IgD-negative memory B cell (primary cell): ENCODE results near the gene OR4K14. TPM values are rescaled to one million over a fixed set of nuclear protein-coding genes. Genes with fewer than 3 reads are reported as not detected.
"Not testable (repeated sequence)": the region's sequence is repeated elsewhere in the genome, so short reads cannot be mapped to it uniquely, and the experiment has no call there.

Experiments
- H3K27ac Mint-ChIP-seq, 3 donors: one replicate each; pipeline ENCODE4 v1.8.0; 2020 to 2022; ENCODE audit warnings: mild to moderate bottlenecking in 3 of 3, mixed read lengths in 3 of 3, moderate library complexity in 1 of 3
- H3K27me3 Mint-ChIP-seq: one replicate; pipeline ENCODE4 v1.8.0; 2021; ENCODE audit warnings: mixed read lengths
- H3K36me3 Mint-ChIP-seq: one replicate; pipeline ENCODE4 v1.8.0; 2020; ENCODE audit warnings: mild to moderate bottlenecking, mixed read lengths
- H3K4me1 Mint-ChIP-seq, 3 donors: one replicate each; pipeline ENCODE4 v1.8.0; 2020 to 2022; ENCODE audit warnings: mixed read lengths in 3 of 3, mild to moderate bottlenecking in 1 of 3
- H3K4me3 Mint-ChIP-seq, 4 donors: one replicate each; pipeline ENCODE4 v1.8.0; 2020 to 2022; ENCODE audit warnings: mild to moderate bottlenecking in 4 of 4, mixed read lengths in 4 of 4, moderate library complexity in 3 of 4
- H3K9me3 Mint-ChIP-seq, 3 donors: one replicate each; pipeline ENCODE4 v1.8.0; 2020 to 2021; ENCODE audit warnings: mixed read lengths in 3 of 3, mild to moderate bottlenecking in 1 of 3
- polyA plus RNA-seq: library from polyadenylated mRNA; unstranded; fragments of 300-500 nt; fragmentation: Illumina TruSeq; gene quantifications from one replicate; pipeline ENCODE4 v1.2.3, GENCODE V29; 2021

The OR4K14 gene, protein sequence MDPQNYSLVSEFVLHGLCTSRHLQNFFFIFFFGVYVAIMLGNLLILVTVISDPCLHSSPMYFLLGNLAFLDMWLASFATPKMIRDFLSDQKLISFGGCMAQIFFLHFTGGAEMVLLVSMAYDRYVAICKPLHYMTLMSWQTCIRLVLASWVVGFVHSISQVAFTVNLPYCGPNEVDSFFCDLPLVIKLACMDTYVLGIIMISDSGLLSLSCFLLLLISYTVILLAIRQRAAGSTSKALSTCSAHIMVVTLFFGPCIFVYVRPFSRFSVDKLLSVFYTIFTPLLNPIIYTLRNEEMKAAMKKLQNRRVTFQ
- polyA plus RNA-seq, result not detected

GRCh38 chr14:20019257-20019865, at the start of gene OR4K14:
Gene OR4K14 (minus strand): TSS chr14:20019307. CDS start chr14:20015193, 4,114 bp downstream.
- no peaks in the 10 kb centered on the region for H3K27me3 Mint-ChIP-seq
- no peaks in the 10 kb centered on the region for H3K4me1 Mint-ChIP-seq
- no peak within 1 kb of the TSS for H3K27ac Mint-ChIP-seq
- H3K4me3 Mint-ChIP-seq, result no peak within 1 kb of the TSS
- H3K36me3 Mint-ChIP-seq, result no peaks in the 10 kb centered on the region
- peaks cover 0 to 4% (median 2%) of the 10 kb centered on the region in 3 donors for H3K9me3 Mint-ChIP-seq

GRCh38 chr14:20059745-20060144, 40.6 kb upstream of the OR4K14 start, which contains the start of gene OR4L1:
Gene OR4L1 (plus strand): TSS chr14:20060045. CDS start chr14:20060045, 0 bp downstream.
- Mint-ChIP-seq H3K27ac (no peak within 1 kb of the TSS), H3K4me3 (no peak within 1 kb of the TSS), H3K9me3 (peaks cover 0 to 4% (median 0%) of the 10 kb centered on the region in 3 donors), H3K27me3 (no peaks in the 10 kb centered on the region), H3K4me1 (peaks cover 0 to 2% (median 0%) of the 10 kb centered on the region in 3 donors), H3K36me3 (no peaks in the 10 kb centered on the region)

- Mint-ChIP-seq H3K4me3 (no peak overlapping the region), H3K27me3 (peaks cover 4% of the 10 kb centered on the region), H3K36me3 (no peaks in the 10 kb centered on the region), H3K9me3 (peaks cover 0 to 2% (median 0%) of the 10 kb centered on the region in 3 donors), H3K27ac (no peak overlapping the region), H3K4me1 (no peaks in the 10 kb centered on the region)
Observed at GRCh38 chr14:20048202-20048601, 29.1 kb upstream of the OR4K14 start.

DNA sequence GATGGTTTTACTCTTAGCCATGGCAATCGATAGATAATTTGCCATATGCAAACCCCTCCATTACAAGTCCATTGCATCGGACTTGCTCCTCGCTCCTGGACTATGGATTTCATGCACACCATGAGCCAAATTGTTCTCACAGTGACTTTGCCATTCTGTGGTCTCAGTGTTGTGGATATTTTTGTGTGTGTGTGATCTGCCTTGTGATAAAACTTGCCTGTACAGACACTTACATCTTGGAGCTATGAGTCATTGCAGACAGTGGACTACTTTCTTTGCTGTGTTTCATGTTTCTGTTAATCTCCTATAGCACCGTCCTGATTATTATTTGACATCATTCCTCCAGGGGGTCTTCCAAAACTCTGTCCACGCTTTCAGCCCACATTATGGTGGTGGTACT, 25.1 kb upstream of the OR4K14 start:
- Mint-ChIP-seq H3K9me3 (peaks cover 0 to 3% (median 2%) of the 10 kb centered on the region in 3 donors), H3K4me1 (no peaks in the 10 kb centered on the region), H3K27ac (no peak overlapping the region), H3K4me3 (no peak overlapping the region), H3K27me3 (peaks cover 3% of the 10 kb centered on the region), H3K36me3 (no peaks in the 10 kb centered on the region)

GRCh38 chr14:20035938-20036337, 16.8 kb upstream of the OR4K14 start, which contains the start of gene OR4K13:
Gene OR4K13 (minus strand): TSS chr14:20036038. CDS start chr14:20034758, 1,280 bp downstream.
- H3K27ac Mint-ChIP-seq, result no peak within 1 kb of the TSS
- H3K4me1 Mint-ChIP-seq, result no peaks in the 10 kb centered on the region
- H3K4me3 Mint-ChIP-seq, result no peak within 1 kb of the TSS
- no peaks in the 10 kb centered on the region for H3K27me3 Mint-ChIP-seq
- H3K9me3 Mint-ChIP-seq, result peaks cover 0 to 6% (median 2%) of the 10 kb centered on the region in 3 donors
- H3K36me3 Mint-ChIP-seq, result no peaks in the 10 kb centered on the region

- peaks cover 0 to 6% (median 2%) of the 10 kb centered on the region in 3 donors for H3K9me3 Mint-ChIP-seq
- no peaks in the 10 kb centered on the region for H3K4me1 Mint-ChIP-seq
- no peaks in the 10 kb centered on the region for H3K27me3 Mint-ChIP-seq
- H3K27ac Mint-ChIP-seq, result no peak overlapping the region
- H3K4me3 Mint-ChIP-seq, result no peak overlapping the region
- H3K36me3 Mint-ChIP-seq, result no peaks in the 10 kb centered on the region
Observed at GRCh38 chr14:20035449-20035848, 16.3 kb upstream of the OR4K14 start.

DNA sequence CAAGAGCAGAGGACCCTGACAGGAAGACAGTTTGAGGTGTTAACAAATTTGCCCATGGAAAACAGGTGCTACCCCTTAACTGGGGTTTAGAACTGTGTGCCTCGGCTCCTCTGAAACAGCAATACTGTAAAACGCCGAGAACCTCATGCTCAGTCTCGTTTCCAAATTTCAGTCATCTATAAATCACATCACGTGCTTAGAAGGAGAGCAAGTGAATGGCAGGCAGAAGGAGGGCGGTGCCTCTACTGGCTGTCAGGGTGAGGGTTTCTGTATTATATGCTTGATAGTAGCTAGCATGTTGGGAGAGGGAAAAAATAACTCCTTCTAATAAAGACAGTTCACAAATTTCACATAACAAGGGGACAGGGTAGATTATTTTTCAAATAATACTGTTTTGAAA, 12.0 kb upstream of the OR4K14 start:
- Mint-ChIP-seq H3K36me3 (no peaks in the 10 kb centered on the region), H3K9me3 (peaks cover 2 to 5% (median 3%) of the 10 kb centered on the region in 3 donors), H3K4me3 (no peak overlapping the region), H3K27ac (no peak overlapping the region), H3K4me1 (no peaks in the 10 kb centered on the region), H3K27me3 (no peaks in the 10 kb centered on the region)

GRCh38 chr14:20008156-20008555, 11.0 kb downstream of the OR4K14 start:
- H3K4me1 Mint-ChIP-seq, result no peaks in the 10 kb centered on the region
- peaks cover 6 to 16% (median 7%) of the 10 kb centered on the region in 3 donors for H3K9me3 Mint-ChIP-seq
- no peak overlapping the region for H3K27ac Mint-ChIP-seq
- no peaks in the 10 kb centered on the region for H3K36me3 Mint-ChIP-seq
- peaks cover 3% of the 10 kb centered on the region for H3K27me3 Mint-ChIP-seq
- H3K4me3 Mint-ChIP-seq, result no peak overlapping the region

GRCh38 chr14:20002319-20002718, 16.8 kb downstream of the OR4K14 start:
- peaks cover 3% of the 10 kb centered on the region for H3K27me3 Mint-ChIP-seq
- no peaks in the 10 kb centered on the region for H3K4me1 Mint-ChIP-seq
- H3K27ac Mint-ChIP-seq, result no peak overlapping the region
- H3K4me3 Mint-ChIP-seq, result no peak overlapping the region
- H3K36me3 Mint-ChIP-seq, result no peaks in the 10 kb centered on the region
- H3K9me3 Mint-ChIP-seq, result peaks cover 0 to 4% (median 3%) of the 10 kb centered on the region in 3 donors

DNA sequence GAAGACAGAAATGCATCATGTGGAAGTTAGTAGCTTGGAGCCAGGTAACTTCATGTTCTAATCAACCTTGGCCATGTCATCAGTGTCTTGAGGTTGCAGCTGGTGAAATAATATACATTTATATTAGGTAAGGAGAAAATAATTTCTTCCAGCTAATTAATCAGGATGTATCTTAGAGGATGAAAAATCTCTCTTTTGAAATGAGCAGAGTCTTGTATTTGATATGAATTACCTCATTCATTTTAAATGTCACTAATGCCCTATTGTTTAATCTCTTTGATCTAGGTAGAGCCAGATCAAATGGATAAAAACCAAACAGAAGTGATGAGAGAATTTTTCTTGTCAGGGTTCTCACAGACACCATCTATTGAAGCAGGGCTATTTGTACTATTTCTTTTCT, 17.2 kb downstream of the OR4K14 start, which contains the start of gene OR4Q2:
Gene OR4Q2 (plus strand): TSS at position 301 of the 400 bp plus-strand sequence.
- peaks cover 0 to 4% (median 3%) of the 10 kb centered on the region in 3 donors for H3K9me3 Mint-ChIP-seq
- H3K4me3 Mint-ChIP-seq, result no peak within 1 kb of the TSS
- no peaks in the 10 kb centered on the region for H3K4me1 Mint-ChIP-seq
- no peaks in the 10 kb centered on the region for H3K36me3 Mint-ChIP-seq
- H3K27ac Mint-ChIP-seq, result no peak within 1 kb of the TSS
- peaks cover 3% of the 10 kb centered on the region for H3K27me3 Mint-ChIP-seq

- no peaks in the 10 kb centered on the region for H3K27me3 Mint-ChIP-seq
- no peaks in the 10 kb centered on the region for H3K36me3 Mint-ChIP-seq
- H3K27ac Mint-ChIP-seq, result no peak overlapping the region
- peaks cover 3 to 4% (median 4%) of the 10 kb centered on the region in 3 donors for H3K9me3 Mint-ChIP-seq
- H3K4me3 Mint-ChIP-seq, result no peak overlapping the region
- H3K4me1 Mint-ChIP-seq, result no peaks in the 10 kb centered on the region
Observed at GRCh38 chr14:19993438-19993837, 25.7 kb downstream of the OR4K14 start.

- Mint-ChIP-seq H3K27ac (no peak within 1 kb of the TSS), H3K36me3 (no peaks in the 10 kb centered on the region), H3K4me1 (no peaks in the 10 kb centered on the region), H3K9me3 (peaks cover 0 to 2% (median 0%) of the 10 kb centered on the region in 3 donors), H3K4me3 (no peak within 1 kb of the TSS), H3K27me3 (no peaks in the 10 kb centered on the region)
Observed at GRCh38 chr14:19975291-19975690, 43.8 kb downstream of the OR4K14 start, which contains the start of gene OR4K15. Gene OR4K15 (plus strand): TSS chr14:19975591. CDS start chr14:19975591, 0 bp downstream.

DNA sequence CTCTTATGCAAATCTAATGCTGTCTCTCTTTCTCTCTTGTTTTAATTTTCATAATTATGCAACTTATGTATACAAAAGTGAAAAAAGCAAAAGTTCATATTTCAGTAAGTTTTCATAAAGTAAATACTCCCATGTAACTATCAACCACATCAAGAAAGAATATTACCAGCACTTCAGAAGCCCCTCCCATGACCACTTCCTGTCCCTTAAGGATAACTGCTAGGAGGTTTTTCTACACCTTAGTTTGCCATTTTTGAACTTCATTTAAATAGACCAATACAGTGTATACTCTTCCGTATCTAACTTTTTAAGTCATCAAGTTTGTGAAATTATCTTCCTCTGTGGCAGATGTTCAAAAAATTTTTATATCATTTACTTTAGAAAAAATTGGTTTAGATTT, 44.3 kb downstream of the OR4K14 start:
- Mint-ChIP-seq H3K4me3 (no peak overlapping the region), H3K27ac (no peak overlapping the region), H3K9me3 (peaks cover 0 to 2% (median 0%) of the 10 kb centered on the region in 3 donors), H3K27me3 (no peaks in the 10 kb centered on the region), H3K36me3 (no peaks in the 10 kb centered on the region), H3K4me1 (no peaks in the 10 kb centered on the region)

DNA sequence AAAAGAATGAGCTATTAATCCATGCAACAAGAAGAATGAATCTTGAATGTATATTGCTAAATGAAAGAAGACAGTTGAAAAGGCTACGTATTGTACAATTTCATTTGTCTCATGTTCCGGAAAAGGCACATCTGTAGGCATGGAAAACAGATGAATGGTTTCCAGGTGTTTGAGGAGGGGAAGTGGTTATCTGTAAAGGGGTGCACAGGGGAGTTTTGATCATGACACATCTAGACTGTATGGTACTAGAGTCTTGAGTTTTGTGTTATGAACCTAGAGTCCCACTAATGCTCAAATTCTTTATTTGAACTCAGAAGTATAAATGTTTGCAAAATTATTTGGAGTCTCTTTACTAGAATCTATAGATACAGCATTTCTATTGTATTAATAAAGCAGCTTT, 49.4 kb downstream of the OR4K14 start:
- H3K27me3 Mint-ChIP-seq, H3K27ac Mint-ChIP-seq, H3K4me1 Mint-ChIP-seq, H3K9me3 Mint-ChIP-seq, H3K36me3 Mint-ChIP-seq, H3K4me3 Mint-ChIP-seq: not testable (repeated sequence)
